Activated T-helper 1 cell treated with Interleukin-2 at 50 U/mL for 16 hours (primary cell): Measurements from ENCODE around the gene AGPAT4.

Experiments used
- DNase-seq: peaks from one replicate; pipeline ENCODE4 v3.0.0-alpha.2; 2020; ENCODE audit warnings: low read depth

Gene AGPAT4

DNA sequence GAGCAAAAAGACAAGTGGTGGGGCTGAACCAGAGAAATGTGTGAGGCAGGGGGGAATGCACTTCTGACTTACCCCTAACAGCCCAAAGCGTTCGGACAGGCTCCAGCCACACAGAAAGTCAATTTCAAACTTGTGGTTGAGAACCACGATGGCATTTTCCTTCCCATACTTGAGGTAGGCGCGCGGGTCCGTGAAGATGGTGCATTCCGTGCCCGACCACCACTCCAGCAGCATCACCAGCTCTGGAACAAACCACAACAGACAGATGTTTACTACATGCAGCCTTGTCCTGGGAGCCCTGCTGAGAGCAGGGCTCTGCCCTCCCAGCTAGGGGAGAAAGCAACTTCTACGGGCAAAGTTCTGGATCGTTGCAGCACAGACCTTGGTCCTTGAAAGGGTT is 107.7 kb downstream of the AGPAT4 start:
- DNase-seq = no peak

DNA sequence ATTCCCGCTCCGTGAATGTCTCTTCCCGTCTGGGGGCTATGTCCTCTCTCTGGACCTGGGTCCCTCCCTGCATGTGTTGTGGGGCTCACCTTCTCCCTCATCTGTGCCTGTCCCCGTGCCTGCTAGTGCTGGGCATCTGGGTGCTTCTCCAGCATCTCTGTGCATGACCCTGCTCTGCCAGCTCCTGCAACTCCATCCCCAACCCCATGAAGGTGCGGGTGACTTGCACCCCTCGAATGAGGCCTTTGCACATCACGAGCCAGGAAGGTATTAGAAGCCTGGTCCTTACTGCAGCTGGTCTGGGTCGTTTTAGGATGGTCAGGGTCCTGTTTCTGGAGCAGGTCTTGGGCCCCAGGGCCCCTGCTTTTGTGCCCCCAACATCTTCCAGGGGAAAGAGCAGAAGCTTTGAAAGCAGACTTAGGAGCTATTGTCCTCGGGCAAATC is 109.7 kb downstream of the AGPAT4 start:
- no peak for DNase-seq

- DNase-seq = no peak
These were observed 110.2 kb downstream of the AGPAT4 start for GRCh38 chr6:161163466-161164181.

DNA sequence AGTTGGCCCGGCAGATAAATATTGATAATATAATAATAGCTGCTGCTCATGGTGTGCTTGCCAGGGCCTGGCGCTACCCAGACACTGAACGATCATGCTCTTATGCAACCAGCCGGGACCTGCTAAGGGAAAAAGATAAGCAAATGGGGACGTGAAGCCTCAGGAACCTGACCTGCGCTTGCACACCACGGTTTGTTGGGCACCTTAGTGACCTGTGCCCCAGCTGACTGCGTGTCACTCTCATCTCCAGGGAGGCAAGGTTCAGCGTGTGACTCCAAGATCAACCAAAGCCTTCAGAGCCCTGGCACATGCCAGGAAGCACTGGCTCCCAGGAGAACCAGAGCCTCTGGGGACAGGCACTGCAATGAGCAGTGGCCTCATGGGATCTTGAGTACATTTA is 111.1 kb downstream of the AGPAT4 start:
- DNase-seq = no peak

- DNase-seq = no peak
These were observed 111.8 kb downstream of the AGPAT4 start for GRCh38 chr6:161161889-161162624.

DNA sequence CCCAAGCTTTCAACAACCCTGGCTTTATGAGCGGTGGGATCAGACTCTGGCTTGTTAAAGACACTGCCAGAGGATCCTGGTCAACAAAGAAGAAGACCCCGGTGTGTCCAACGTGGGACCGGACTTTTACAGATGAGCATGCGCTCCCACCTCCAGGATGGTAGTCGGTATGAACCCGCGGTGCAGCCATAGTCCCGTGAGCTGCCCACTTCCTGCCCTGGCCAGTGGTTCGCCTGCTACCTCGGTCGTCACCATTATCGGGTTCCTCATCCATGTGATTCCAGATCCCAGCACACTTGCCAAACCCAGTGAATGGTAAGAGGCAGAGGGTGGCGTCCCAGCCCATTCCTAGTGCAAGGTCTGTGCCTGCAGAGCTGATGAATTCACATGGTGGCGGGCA is 112.7 kb downstream of the AGPAT4 start:
- no peak for DNase-seq

DNA sequence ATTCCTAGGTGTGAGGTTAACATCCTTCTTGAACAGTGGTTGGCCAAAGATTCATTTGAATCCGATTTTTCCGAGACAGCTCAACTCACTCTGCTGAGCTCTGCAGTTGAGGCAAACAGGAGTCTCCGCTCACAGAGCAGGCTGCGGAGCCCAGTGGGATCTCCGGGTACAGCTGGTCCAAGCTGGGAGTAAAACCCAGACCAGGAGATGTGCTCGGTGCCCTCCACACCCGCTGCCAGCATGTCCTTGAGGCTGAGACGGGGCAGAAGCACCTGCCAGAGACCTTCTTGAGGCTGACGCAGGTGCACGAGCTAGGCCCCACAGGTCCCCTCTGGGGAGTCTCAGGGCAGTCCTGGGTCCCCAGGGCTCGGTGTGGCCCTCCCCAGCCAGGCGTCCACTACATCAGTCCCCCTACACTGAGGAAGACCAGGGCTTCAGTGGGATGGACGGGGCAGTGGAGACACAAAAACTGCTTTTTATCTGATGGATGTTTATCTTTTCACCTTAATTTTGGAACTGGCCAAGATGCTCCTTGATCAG is 119.0 kb downstream of the AGPAT4 start:
- no peak for DNase-seq

GRCh38 chr6:161153725-161154124 is 120.1 kb downstream of the AGPAT4 start:
- DNase-seq = no peak

DNA sequence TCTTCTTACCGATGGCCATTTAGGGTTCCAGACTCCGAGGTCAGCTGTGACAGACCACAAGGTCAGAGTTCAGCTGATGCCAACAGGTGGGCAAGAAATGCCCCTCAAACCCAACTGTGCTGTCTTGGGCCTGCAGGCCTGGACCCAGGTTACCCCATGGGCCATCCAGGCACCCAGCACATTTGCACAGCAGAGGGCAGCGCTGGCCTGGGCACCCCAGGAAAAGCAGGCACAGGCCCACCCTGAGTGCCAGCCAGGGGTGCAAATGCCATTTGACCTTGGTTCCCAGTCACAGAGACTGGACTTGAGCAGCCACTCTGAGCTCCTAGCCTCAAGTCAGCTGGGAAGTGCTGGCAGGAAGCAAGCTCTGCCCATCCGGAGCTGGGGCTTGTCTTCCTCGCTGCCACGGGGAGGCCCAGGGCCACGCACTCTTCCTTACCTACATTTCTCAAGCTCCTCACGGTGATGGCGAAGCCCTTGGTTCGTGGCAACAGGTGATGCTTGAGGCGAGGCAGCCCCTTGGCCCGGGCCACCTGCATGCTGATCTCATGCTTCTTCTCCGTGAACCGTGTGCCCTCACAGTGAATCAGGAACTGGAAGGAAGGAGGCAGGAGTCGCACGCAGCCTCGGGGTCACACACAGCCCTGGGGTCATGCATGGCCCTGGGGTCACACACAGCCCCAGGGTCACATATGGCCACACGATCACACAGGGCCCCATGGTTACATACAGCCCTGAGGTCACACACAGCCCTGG is 120.8 kb downstream of the AGPAT4 start:
- DNase-seq = no peak

GRCh38 chr6:161152527-161152862 is 121.4 kb downstream of the AGPAT4 start:
- no peak for DNase-seq

DNA sequence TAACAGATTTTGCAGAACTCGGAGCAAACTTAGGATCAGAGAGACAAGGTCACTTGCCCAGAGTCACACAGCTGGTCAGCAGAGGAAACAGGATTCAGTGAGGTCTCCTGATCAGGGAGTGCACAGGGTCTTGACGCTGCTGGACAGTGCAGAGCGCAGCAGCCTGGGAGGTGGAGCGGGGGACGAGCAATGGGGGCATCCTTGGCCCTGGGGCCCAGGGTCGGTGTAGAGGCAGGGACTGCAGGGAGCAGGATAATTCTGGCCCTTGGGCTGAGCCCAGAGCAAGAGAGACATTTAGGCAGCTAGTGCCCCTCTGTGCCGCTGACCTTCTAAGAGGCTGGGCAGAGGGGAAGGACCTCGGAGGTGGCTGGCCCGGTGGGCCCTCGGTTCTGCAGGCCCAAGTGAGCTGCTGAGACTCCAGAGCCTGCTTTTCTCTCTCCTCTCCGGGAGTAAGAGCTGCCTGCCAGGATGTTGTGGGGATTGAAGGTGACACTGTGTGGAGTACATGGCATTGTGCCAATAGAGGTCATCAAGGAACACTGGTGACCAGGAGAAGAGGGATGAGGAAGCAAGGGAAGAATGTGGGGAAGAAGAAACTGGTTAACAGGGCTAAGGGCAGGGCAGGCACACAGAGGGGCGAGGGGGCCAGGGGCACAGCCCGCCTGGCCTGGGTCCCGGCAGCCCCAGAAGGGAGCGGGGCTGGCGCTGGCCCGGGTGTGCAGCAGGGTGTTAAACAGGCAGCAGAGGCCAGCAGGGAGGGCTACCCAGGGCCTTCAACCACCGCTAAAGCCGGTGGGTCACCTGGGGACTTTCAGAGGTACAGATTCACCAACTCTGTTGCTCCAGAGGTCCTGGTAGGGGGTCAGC is 122.0 kb downstream of the AGPAT4 start:
- no peak for DNase-seq

- no peak for DNase-seq
These were observed 122.7 kb downstream of the AGPAT4 start for GRCh38 chr6:161151059-161151645.

DNA sequence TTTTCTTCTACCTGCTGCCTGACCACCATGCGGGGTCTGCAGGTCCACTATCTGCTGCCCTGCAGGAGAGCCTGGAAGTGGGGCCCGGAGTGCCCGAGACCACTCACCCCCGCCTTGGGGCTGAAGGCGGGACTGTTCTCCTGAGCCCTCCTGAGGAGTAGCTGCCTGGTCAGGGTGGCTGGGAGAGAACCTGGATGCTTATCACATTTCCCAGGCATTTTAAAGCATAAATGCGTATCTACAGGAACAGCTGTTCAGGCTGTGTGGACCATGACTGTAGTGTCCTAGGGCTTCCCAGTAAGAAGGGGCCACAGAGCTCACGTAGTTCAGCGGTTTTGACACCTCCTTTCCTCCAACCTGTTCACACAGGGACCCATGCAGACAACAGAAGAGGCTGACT is 123.3 kb downstream of the AGPAT4 start:
- DNase-seq = no peak

DNA sequence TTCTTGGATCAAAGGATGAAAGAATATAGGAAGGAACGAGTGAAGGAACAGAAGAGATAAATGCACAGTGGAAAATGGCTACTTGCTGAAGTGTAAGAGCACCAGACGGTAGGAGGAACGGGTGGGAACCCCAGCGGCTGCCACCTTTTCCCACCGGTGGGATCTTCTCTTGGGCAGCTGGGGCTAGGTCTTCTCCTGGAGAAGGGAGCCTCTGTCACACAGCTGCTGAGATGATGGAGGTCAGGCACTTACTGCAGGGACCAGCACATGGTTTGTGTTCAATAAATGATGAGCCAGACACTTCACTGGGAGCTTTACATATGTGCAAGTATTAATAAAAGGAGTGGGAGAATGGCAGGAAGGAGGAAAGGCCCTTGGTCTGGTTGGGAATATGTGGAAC is 123.7 kb downstream of the AGPAT4 start:
- DNase-seq = no peak

- DNase-seq = no peak
These were observed 130.0 kb downstream of the AGPAT4 start for GRCh38 chr6:161143663-161144430.

DNA sequence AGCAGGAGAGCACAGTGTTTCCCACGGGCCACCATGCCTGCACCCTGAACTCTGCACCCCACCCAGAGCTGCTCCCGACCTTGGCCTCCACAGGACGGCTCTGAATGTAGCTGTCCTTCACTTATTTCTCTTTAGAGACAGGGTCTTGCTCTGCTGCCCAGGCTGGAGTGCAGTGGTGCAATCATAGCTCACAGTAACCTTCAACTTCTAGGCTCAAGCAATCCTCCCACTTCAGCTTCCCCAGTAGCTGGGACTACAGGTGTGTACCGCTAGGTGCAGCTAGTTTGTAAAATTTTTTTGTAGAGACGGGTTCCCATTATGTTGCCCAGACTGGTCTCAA is 130.9 kb downstream of the AGPAT4 start:
- no peak for DNase-seq

DNA sequence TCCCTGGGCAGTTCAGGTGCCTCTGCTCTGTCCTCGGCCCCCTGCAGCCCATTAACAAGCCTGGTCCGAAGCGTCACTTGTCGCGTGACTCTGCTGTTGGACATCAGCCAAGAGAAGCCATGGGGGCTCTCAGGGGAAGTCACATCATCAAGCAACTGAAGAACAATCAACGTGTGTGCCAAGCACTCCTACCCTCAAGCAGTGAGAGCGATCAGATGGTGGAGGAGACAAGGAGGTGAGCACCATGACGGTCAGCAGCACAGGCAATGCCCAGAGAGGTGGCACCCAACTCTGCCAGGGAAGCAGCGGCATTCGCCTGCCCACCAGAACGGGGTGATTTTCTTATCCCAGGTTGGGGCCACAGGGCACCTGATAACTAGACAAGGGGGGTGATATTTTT is 132.7 kb downstream of the AGPAT4 start:
- no peak for DNase-seq

DNA sequence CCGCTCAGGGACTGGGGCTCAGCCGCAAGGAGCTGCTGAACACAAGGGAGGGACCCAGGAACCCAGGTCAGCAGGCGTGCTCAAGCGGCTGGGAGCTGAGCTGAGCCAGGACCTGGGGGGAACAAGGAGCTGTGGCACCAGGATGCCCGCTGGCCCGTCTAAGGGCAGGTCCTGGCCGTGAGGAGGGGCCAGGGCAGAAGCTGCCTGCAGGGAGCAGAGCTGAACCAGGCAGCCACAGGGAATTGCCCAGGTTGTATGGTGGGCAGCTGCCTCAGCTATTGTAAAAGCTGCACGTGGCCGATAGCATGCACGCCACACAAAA is 133.3 kb downstream of the AGPAT4 start:
- DNase-seq = no peak

DNA sequence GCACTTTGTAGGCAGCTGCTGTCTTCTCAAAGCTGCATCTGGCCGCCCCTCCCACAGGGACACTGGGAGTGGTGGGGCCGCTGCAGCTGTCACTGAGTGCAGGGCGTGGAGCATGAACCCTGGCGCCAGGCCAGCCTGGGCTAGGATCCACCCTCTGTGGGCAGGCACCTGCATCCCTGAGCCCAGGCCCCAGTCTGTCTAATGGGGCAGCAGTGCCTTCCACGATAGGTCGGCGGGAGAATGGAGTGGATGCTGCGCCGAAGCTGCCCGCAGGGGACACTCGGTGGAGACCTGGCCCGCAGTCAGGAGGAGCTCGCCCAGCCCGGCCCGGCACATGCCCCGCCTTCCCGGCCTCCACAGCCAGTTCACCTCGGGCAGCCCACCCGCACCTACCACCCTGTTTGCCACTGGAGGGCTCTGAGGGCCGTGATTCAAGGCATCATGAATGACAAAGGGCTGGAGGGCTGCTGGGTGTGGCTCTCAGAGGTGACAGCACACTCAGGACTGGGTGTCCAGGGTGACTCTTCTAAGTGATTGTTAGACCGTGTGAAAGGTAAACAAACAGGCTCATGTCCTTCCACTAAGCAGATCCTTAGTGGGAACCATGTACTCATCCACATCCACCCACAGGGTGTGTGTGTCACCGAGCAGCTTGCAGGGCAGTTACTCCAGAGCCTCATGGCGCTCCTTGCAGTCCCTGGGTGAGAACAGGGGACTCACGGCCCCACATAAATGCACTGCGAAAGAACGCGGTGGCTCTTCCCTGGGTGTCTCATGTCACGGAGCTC is 133.9 kb downstream of the AGPAT4 start:
- DNase-seq = no peak

GRCh38 chr6:161139304-161139765 is 134.5 kb downstream of the AGPAT4 start:
- DNase-seq = no peak
